B cell (primary cell): ENCODE data around the gene SEMA4D. TPM values are rescaled to one million over a fixed set of nuclear protein-coding genes. Genes with fewer than 3 reads are reported as not detected.

Experiments used
- ATAC-seq: fragments of 200-7000 bp; cut with Tn5 transposase; one replicate; pipeline ENCODE4 v1.10.0; 2021; ENCODE audit warnings: low read depth, mild to moderate bottlenecking, moderate number of reproducible peaks, moderate library complexity
- CTCF ChIA-PET: fragments of 350-600 bp; sonication (Branson Sonifier 250); formaldehyde crosslinking; loops from one replicate; lab custom pipeline; 2021; ENCODE audit warnings: antibody characterized with exemption, inconsistent platforms; lab: Charles Lee
- POLR2A ChIA-PET: fragments of 350-600 bp; sonication (Branson Sonifier 250); formaldehyde crosslinking; loops from one replicate; lab custom pipeline; 2021; ENCODE audit warnings: antibody characterized with exemption; lab: Charles Lee
- DNase-seq: peaks from one replicate; pipeline ENCODE4 v3.0.0; 2013
- H2AFZ ChIP-seq: 2 replicates; pipeline ENCODE4 v1.6.1; 2012; ENCODE audit warnings: mild to moderate bottlenecking, low read depth, low read length; ENCODE audit not compliant: insufficient read depth, poor library complexity, severe bottlenecking
- H3K27ac ChIP-seq, 2 donors: 1 replicate in 1 of 2; 2 replicates in 1 of 2; pipeline ENCODE4 v1.5.1; 2012 to 2013; ENCODE audit warnings: low read length in 2 of 2, mild to moderate bottlenecking in 2 of 2, moderate library complexity in 1 of 2
- H3K27me3 ChIP-seq, 4 experiments: fragments of 200-600 bp in 1 of 4; sonication (generic) in 1 of 4; replicated peaks in 1 of 4; 1 replicate in 2 of 4; 2 replicates in 2 of 4; pipeline versions ENCODE4 v1.6.1 to v1.7.0; 2013 to 2016; ENCODE audit warnings: low read length in 3 of 4, mild to moderate bottlenecking in 2 of 4, mixed read lengths in 1 of 4, moderate library complexity in 1 of 4; ENCODE audit not compliant: insufficient read depth in 4 of 4, control insufficient read depth in 3 of 4; ENCODE audit errors: control extremely low read depth in 1 of 4
- H3K36me3 ChIP-seq, 2 experiments: replicated peaks in 1 of 2; 1 replicate in 1 of 2; 2 replicates in 1 of 2; pipeline versions ENCODE4 v1.6.1 to v1.7.1; 2013; ENCODE audit warnings: low read length in 1 of 2; ENCODE audit not compliant: insufficient read depth in 2 of 2, control insufficient read depth in 1 of 2; ENCODE audit errors: control extremely low read depth in 1 of 2, extremely low read depth in 1 of 2
- H3K4me1 ChIP-seq, 2 donors: fragments of 200-600 bp in 1 of 2; sonication (generic) in 1 of 2; 1 replicate in 1 of 2; 2 replicates in 1 of 2; pipeline versions ENCODE4 v1.5.1 to v1.6.1; 2013 to 2017; ENCODE audit warnings: low read length in 2 of 2; ENCODE audit not compliant: control insufficient read depth in 2 of 2, insufficient read depth in 2 of 2
- H3K4me2 ChIP-seq: replicated peaks from 2 replicates; pipeline ENCODE3; 2012; ENCODE audit warnings: mild to moderate bottlenecking, low read depth, low read length; ENCODE audit not compliant: poor library complexity, severe bottlenecking
- H3K4me3 ChIP-seq, 5 experiments: fragments of 200-600 bp in 1 of 5; sonication (generic) in 1 of 5; 1 replicate in 3 of 5; 2 replicates in 2 of 5; pipeline versions ENCODE4 v1.5.1 to v1.7.0; 2011 to 2016; ENCODE audit warnings: low read length in 4 of 5, mild to moderate bottlenecking in 4 of 5, low read depth in 2 of 5, control low read depth in 1 of 5, moderate library complexity in 1 of 5; ENCODE audit not compliant: insufficient read depth in 1 of 5; ENCODE audit errors: control extremely low read depth in 1 of 5, extremely low read depth in 1 of 5
- H3K79me2 ChIP-seq: fragments of 200-600 bp; sonication (generic); one replicate; pipeline ENCODE4 v1.6.0; 2016; ENCODE audit warnings: low read length; ENCODE audit not compliant: control insufficient read depth, insufficient read depth
- H3K9ac ChIP-seq: fragments of 200-600 bp; sonication (generic); 2 replicates; pipeline ENCODE4 v1.6.1; 2017; ENCODE audit warnings: mild to moderate bottlenecking, low read length, moderate library complexity
- H3K9me3 ChIP-seq, 3 donors: one replicate each; pipeline versions ENCODE4 v1.6.1 to v1.7.1; 2013; ENCODE audit warnings: low read length in 2 of 3; ENCODE audit not compliant: control insufficient read depth in 2 of 3, insufficient read depth in 1 of 3; ENCODE audit errors: control extremely low read depth in 1 of 3
- H4K20me1 ChIP-seq: 2 replicates; pipeline ENCODE4 v1.6.0; 2012; ENCODE audit warnings: mild to moderate bottlenecking, low read length; ENCODE audit not compliant: insufficient read depth, control insufficient read depth, poor library complexity, severe bottlenecking
- H3K27ac Mint-ChIP-seq: one replicate; pipeline ENCODE4 v1.8.0; 2021; ENCODE audit warnings: mixed read lengths
- H3K27me3 Mint-ChIP-seq: one replicate; pipeline ENCODE4 v1.8.0; 2021; ENCODE audit warnings: mixed read lengths
- H3K4me1 Mint-ChIP-seq: one replicate; pipeline ENCODE4 v1.8.0; 2021; ENCODE audit warnings: mixed read lengths
- H3K4me3 Mint-ChIP-seq: one replicate; pipeline ENCODE4 v1.8.0; 2021; ENCODE audit warnings: mixed read lengths
- H3K9me3 Mint-ChIP-seq: one replicate; pipeline ENCODE4 v1.8.0; 2022; ENCODE audit warnings: mixed read lengths; ENCODE audit not compliant: insufficient read depth
- CTCF ChIP-seq: fragments of 200-600 bp; IDR thresholded peaks from one replicate; pipeline ENCODE4 v1.8.0; 2022; ENCODE audit warnings: antibody characterized with exemption, mild to moderate bottlenecking
- EZH2 ChIP-seq: IDR thresholded peaks from 2 replicates; pipeline ENCODE4 v1.6.1; 2012; ENCODE audit warnings: borderline replicate concordance, low read depth, mild to moderate bottlenecking, moderate library complexity, low read length; ENCODE audit not compliant: insufficient read depth, poor library complexity, severe bottlenecking
- WGBS: methylation state at CpG from one replicate; pipeline ENCODE4 v1.1.5; 2013; ENCODE audit warnings: missing lambda C conversion rate; ENCODE audit not compliant: insufficient coverage; 5-methylcytosine and 5-hydroxymethylcytosine counted together
- intact Hi-C: fragments of 100-400 bp; cut with micrococcal nuclease; formaldehyde crosslinking; loops from one replicate; pipeline ENCODE4 v1.10.0; 2022
- polyA plus RNA-seq: library from polyadenylated mRNA; depleted of rRNA; stranded (reverse); fragments of >200 nt; gene quantifications from 2 replicates; pipeline ENCODE4 v1.2.3, GENCODE V29; 2012
- total RNA-seq, 2 donors: library from RNA; stranded (reverse); fragments of 120-200 nt in 1 of 2; gene quantifications; 1 replicate in 1 of 2; 2 replicates in 1 of 2; pipeline versions ENCODE4 v1.2.3 to v1.2.4, GENCODE V29; 2013 to 2022

Gene SEMA4D
- total and polyA plus RNA-seq, 2 donors (not counting 1 experiment from before 2014, with no cell fraction given) = 53.6 to 231 TPM

DNA sequence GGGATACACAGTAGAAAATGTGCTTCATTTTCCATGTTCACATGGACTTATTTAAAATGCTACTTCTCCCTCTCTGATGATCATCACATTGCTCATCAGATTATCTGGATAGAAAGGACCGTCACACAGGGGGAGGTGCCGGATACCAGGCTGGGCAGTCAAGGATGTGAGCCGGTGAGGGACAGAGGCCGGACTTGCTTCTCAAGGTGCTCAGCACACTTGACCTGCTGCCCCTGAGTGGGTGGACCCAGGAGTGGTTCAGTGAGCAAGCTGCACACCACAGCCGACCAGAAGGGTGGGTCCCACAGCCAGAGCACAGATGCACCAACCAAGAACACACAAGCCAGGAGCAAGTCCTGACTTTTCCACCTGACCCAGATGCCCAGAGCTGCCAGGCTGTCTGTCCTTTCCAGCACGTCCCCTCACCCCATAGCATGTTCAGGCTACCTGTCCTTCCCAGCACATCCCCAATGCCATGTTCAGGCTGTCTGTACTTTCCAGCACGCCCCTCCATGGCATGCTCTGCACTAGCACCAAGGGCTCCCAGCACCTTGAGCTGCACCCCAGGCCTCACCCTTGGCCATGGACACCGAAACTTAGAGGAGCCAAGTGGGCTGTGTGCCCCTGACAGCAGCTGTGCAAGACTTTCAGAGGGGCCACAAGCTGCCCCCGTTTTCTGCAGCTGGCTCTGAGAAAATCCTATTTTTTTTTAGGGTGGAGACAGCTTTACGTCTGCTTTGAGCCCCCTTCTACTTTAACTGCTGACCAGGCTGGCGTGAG, 101.8 kb downstream of the SEMA4D start:
- Mint-ChIP-seq H3K9me3 (no peaks in the 10 kb centered on the region), H3K4me1 (peaks cover 19% of the 10 kb centered on the region), H3K4me3 (no peak overlapping the region), H3K27me3 (no peaks in the 10 kb centered on the region), H3K27ac (peak overlapping the region; percentile 65)
- no peaks in the 10 kb centered on the region for H3K9me3 ChIP-seq
- H2AFZ ChIP-seq = no peak overlapping the region
- H3K36me3 ChIP-seq = peaks cover 7 to 80% of the 10 kb centered on the region in 2 experiments
- H3K9ac ChIP-seq = no peak overlapping the region
- POLR2A ChIA-PET = interaction anchor here (0.7 to 1.1 kb wide), 2 partner anchors 11 to 12 kb away, joined by 3 to 4 read pairs; no protein-coding TSS in a partner anchor
- no peaks in the 10 kb centered on the region for H3K27me3 ChIP-seq
- ATAC-seq (no peak), DNase-seq (no peak)
- TF ChIP-seq CTCF (no peak), EZH2 (no peak)
- 92% methylated on average over 10 of the region's 11 CpGs for whole genome bisulfite sequencing
- H4K20me1 ChIP-seq = no peaks in the 10 kb centered on the region
- intact Hi-C loops = no loop called here
- H3K4me3 ChIP-seq = no peak overlapping the region
- H3K4me1 ChIP-seq = peaks cover 17 to 25% of the 10 kb centered on the region in 2 donors
- H3K79me2 ChIP-seq = peaks cover 54% of the 10 kb centered on the region
- CTCF ChIA-PET = interaction anchor here (0.9 kb wide), 1 partner anchor 153 kb away, joined by 4 read pairs; no protein-coding TSS in a partner anchor
- H3K4me2 ChIP-seq = no peak overlapping the region
- no peak overlapping the region for H3K27ac ChIP-seq

DNA sequence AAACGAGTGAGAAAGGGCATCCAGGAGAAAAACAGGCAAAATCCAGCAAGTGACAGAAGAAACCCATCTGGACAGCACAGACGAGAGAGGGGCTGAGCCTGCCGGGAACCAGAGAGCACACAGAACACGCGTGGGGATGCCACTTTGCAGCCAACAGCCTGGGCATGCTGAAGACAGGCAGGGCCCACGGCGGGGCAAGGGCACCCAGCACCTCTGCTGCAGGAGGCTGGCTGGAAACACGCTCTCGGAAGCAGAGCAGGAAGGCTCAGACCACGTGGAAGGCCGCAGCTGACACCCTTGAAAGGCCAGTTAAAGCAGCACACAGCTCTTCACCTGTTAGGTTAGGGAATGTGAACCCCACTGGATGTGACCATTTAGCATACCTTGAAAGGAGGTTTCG, 103.5 kb downstream of the SEMA4D start:
- no peaks in the 10 kb centered on the region for H3K9me3 Mint-ChIP-seq
- H3K4me2 ChIP-seq = no peak overlapping the region
- H3K9me3 ChIP-seq = no peaks in the 10 kb centered on the region
- no peak overlapping the region for H3K27ac ChIP-seq
- intact Hi-C loops = no loop called here
- H3K9ac ChIP-seq = no peak overlapping the region
- no peak for TF ChIP-seq CTCF
- 95% methylated on average over 12 of the region's 12 CpGs for WGBS
- peaks cover 2 to 8% of the 10 kb centered on the region in 2 donors for H3K4me1 ChIP-seq
- no peak for DNase-seq
- H2AFZ ChIP-seq = no peak overlapping the region
- POLR2A ChIA-PET = no interaction called here
- peak overlapping the region; percentile 26 for H3K27ac Mint-ChIP-seq
- H4K20me1 ChIP-seq = no peaks in the 10 kb centered on the region
- no peaks in the 10 kb centered on the region for H3K27me3 ChIP-seq
- H3K27me3 Mint-ChIP-seq = no peaks in the 10 kb centered on the region
- CTCF ChIA-PET = no interaction called here
- peaks cover 8 to 97% of the 10 kb centered on the region in 2 experiments for H3K36me3 ChIP-seq
- peaks cover 5% of the 10 kb centered on the region for H3K4me1 Mint-ChIP-seq
- H3K79me2 ChIP-seq = peaks cover 54% of the 10 kb centered on the region
- no peak overlapping the region for H3K4me3 ChIP-seq
- ATAC-seq = no peak
- no peak overlapping the region for H3K4me3 Mint-ChIP-seq
